A549 (cell line): ENCODE data around the gene GREB1.

Source experiments
- CBX2 ChIP-seq: fragments of 200-600 bp; sonication (generic); IDR thresholded peaks from 2 replicates; pipeline ENCODE4 v1.6.1; 2016; ENCODE audit warnings: low read depth, mild to moderate bottlenecking, borderline replicate concordance
- POLR2A ChIP-seq: IDR thresholded peaks from 2 replicates; pipeline ENCODE4 v1.6.1; 2012; ENCODE audit warnings: mild to moderate bottlenecking, low read length

DNA sequence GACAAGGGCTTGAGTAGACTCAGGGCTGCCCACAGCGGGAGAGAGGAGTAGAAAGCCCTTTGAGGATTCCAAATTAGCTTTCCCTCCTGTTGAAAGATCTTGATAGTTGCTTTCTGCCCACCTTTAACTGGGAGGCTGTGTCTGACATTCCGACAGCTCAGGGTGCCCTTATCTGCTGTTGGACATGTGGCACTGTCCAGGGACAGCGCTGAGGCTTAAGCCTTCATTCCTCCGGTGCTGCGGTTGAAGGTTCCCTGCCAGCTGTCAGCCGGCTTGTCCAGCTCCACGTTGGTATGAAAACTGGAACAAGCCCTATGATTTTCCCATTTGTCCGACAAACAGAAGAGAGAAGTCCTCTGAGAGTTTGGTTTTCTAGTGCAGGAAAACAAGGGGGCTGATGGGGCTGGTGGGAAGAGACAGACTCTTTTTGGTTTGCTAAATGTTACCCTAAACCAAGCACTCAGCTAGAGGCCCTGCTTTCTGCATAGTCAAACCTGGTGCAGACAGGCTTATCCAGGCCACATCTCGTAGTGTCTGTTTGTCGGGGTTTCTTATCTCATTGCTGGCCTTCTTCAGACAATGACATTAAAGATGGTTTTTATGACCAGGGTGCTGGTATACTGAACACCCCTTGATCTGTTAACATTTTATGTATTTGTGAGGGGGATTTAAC is 24.5 kb downstream of the GREB1 start:
- no peak for TF ChIP-seq CBX2
- no peak for TF ChIP-seq POLR2A
